Measurements from ENCODE around the gene DLG5. TPM values are rescaled to one million over a fixed set of nuclear protein-coding genes. Genes with fewer than 3 reads are reported as not detected.

The DLG5 gene
- polyA plus RNA-seq, 1 of the 3 experiments (the other 2 are of a cell fraction), result 31.3 TPM

GRCh38 chr10:77873536-77874380, 52.8 kb downstream of the DLG5 start:
- CTCF ChIA-PET, result interaction anchor here (1.0 to 1.5 kb wide), 3 partner anchors 9 to 52 kb away, joined by 3 to 4 read pairs (median 4); partner anchors contain the start of gene DLG5

GRCh38 chr10:77872947-77873535, 53.5 kb downstream of the DLG5 start:
- Histone ChIP-seq H3K9me3 (no peaks in the 10 kb centered on the region), H3K4me1 (ENCODE audit: control insufficient read depth in 1 of 2, insufficient read depth in 2 of 2, low read depth in 1 of 2, low read length in 1 of 2) (peaks cover 45 to 82% of the 10 kb centered on the region in 2 experiments), H3K9ac (no peak overlapping the region), H3K27ac (ENCODE audit: low read depth in 2 of 2, low read length in 1 of 2) (peak overlapping the region; percentile 56 to 98; a peak in 3 of 4 replicates), H3K4me2 (0 out of 2 replicates have a peak overlapping the region, but pooled peaks have one; percentile 51), H3K27me3 (ENCODE audit: insufficient read depth) (no peaks in the 10 kb centered on the region), H3K79me2 (ENCODE audit: insufficient read depth) (peaks cover 73% of the 10 kb centered on the region), H3K36me3 (replicated peaks in 1 of 2; ENCODE audit: control insufficient read depth in 1 of 2, insufficient read depth in 2 of 2, low read length in 1 of 2) (no peaks in the 10 kb centered on the region), H4K20me1 (ENCODE audit: insufficient read depth) (peaks cover 67% of the 10 kb centered on the region), H3K9me2 (no peaks in the 10 kb centered on the region), H3K4me3 (ENCODE audit: low read depth in 2 of 2, low read length in 1 of 2) (no peak overlapping the region), H2AFZ (ENCODE audit: low read depth) (no peak overlapping the region), H3F3A (replicated peaks; ENCODE audit: insufficient read depth) (peaks cover 7% of the 10 kb centered on the region)
- 89% methylated on average over 5 of the region's 7 CpGs for WGBS (ENCODE audit: low lambda C conversion rate)
- TF ChIP-seq MEF2A (IDR thresholded peaks at IDR 0.05; ENCODE audit: borderline replicate concordance, low read depth) (no peak), TEAD4 (IDR thresholded peaks at IDR 0.05; ENCODE audit: borderline replicate concordance, insufficient read depth) (no peak), USF2 (IDR thresholded peaks at IDR 0.05; ENCODE audit: borderline replicate concordance, low read depth, low read length) (no peak), SIN3A (IDR thresholded peaks at IDR 0.05; ENCODE audit: borderline replicate concordance, low read depth, low read length) (no peak), NRF1 (IDR thresholded peaks at IDR 0.05; ENCODE audit: low read depth, low read length) (no peak), YY1 (IDR thresholded peaks at IDR 0.05; ENCODE audit: low read depth) (no peak), ELF1 (IDR thresholded peaks at IDR 0.05) (no peak), CHD2 (IDR thresholded peaks at IDR 0.05; ENCODE audit: low read length, partially characterized antibody) (no peak), FOXJ3 (CRISPR knock-in tag; IDR thresholded peaks at IDR 0.05) (no peak), EP300 (IDR thresholded peaks at IDR 0.05; ENCODE audit: borderline replicate concordance in 1 of 2, low read depth in 1 of 2, low read length in 1 of 2) (no peak), RFX5 (IDR thresholded peaks at IDR 0.05; ENCODE audit: low read length) (no peak), TAF1 (IDR thresholded peaks at IDR 0.05; ENCODE audit: borderline replicate concordance, low read depth, low read length) (no peak)
- TF ChIP-seq, protein P1, sequence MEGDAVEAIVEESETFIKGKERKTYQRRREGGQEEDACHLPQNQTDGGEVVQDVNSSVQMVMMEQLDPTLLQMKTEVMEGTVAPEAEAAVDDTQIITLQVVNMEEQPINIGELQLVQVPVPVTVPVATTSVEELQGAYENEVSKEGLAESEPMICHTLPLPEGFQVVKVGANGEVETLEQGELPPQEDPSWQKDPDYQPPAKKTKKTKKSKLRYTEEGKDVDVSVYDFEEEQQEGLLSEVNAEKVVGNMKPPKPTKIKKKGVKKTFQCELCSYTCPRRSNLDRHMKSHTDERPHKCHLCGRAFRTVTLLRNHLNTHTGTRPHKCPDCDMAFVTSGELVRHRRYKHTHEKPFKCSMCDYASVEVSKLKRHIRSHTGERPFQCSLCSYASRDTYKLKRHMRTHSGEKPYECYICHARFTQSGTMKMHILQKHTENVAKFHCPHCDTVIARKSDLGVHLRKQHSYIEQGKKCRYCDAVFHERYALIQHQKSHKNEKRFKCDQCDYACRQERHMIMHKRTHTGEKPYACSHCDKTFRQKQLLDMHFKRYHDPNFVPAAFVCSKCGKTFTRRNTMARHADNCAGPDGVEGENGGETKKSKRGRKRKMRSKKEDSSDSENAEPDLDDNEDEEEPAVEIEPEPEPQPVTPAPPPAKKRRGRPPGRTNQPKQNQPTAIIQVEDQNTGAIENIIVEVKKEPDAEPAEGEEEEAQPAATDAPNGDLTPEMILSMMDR (IDR thresholded peaks at IDR 0.05), result no peak
- TF ChIP-seq, protein P2, sequence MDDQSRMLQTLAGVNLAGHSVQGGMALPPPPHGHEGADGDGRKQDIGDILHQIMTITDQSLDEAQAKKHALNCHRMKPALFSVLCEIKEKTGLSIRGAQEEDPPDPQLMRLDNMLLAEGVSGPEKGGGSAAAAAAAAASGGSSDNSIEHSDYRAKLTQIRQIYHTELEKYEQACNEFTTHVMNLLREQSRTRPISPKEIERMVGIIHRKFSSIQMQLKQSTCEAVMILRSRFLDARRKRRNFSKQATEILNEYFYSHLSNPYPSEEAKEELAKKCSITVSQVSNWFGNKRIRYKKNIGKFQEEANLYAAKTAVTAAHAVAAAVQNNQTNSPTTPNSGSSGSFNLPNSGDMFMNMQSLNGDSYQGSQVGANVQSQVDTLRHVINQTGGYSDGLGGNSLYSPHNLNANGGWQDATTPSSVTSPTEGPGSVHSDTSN (IDR thresholded peaks at IDR 0.05), result no peak
- POLR2A ChIA-PET, result interaction anchor here (0.6 to 1.0 kb wide), 2 partner anchors 48 to 54 kb away, joined by 4 to 7 read pairs; partner anchors contain the start of gene DLG5
- DNase-seq, result no peak
- CTCF ChIA-PET, result interaction anchor here (1.3 kb wide), 2 partner anchors 9 to 54 kb away, joined by 3 to 4 read pairs; partner anchors contain the start of gene DLG5

More at GRCh38 chr10:77873536-77874380, 52.8 kb downstream of the DLG5 start:
- Histone ChIP-seq H3K4me1 (ENCODE audit: control insufficient read depth in 1 of 2, insufficient read depth in 2 of 2, low read depth in 1 of 2, low read length in 1 of 2) (peaks cover 52 to 82% of the 10 kb centered on the region in 2 experiments), H3F3A (replicated peaks; ENCODE audit: insufficient read depth) (peaks cover 7% of the 10 kb centered on the region), H3K4me2 (peak overlapping the region; percentile 51), H3K9me3 (no peaks in the 10 kb centered on the region), H3K9ac (no peak overlapping the region), H2AFZ (ENCODE audit: low read depth) (no peak overlapping the region), H4K20me1 (ENCODE audit: insufficient read depth) (peaks cover 74% of the 10 kb centered on the region), H3K4me3 (ENCODE audit: low read depth in 2 of 2, low read length in 1 of 2) (no peak overlapping the region), H3K9me2 (no peaks in the 10 kb centered on the region), H3K27ac (ENCODE audit: low read depth in 2 of 2, low read length in 1 of 2) (peak overlapping the region; percentile 56 to 98), H3K36me3 (replicated peaks in 1 of 2; ENCODE audit: control insufficient read depth in 1 of 2, insufficient read depth in 2 of 2, low read length in 1 of 2) (no peaks in the 10 kb centered on the region), H3K79me2 (ENCODE audit: insufficient read depth) (peaks cover 80% of the 10 kb centered on the region), H3K27me3 (ENCODE audit: insufficient read depth) (no peaks in the 10 kb centered on the region)
- DNase-seq, result no peak
- TF ChIP-seq NFIC (IDR thresholded peaks at IDR 0.05; ENCODE audit: borderline replicate concordance) (peak; percentile 47; the same call in 1 of the 2 replicates), FOXJ3 (CRISPR knock-in tag; IDR thresholded peaks at IDR 0.05) (no peak), TAF1 (IDR thresholded peaks at IDR 0.05; ENCODE audit: borderline replicate concordance, low read depth, low read length) (no peak), IRF3 (IDR thresholded peaks at IDR 0.05; ENCODE audit: low read depth, low read length) (no peak), MEF2A (IDR thresholded peaks at IDR 0.05; ENCODE audit: borderline replicate concordance, low read depth) (no peak), FOSL2 (IDR thresholded peaks at IDR 0.05; ENCODE audit: borderline replicate concordance, low read depth) (peak; percentile 33; the same call in 1 of the 2 replicates)
- TF ChIP-seq, protein P3, sequence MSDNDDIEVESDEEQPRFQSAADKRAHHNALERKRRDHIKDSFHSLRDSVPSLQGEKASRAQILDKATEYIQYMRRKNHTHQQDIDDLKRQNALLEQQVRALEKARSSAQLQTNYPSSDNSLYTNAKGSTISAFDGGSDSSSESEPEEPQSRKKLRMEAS (IDR thresholded peaks at IDR 0.05; ENCODE audit: low read depth), result 0 out of 2 replicates have a peak, but pooled peaks have one; percentile 36
- 50% methylated on average over 6 of the region's 15 CpGs for WGBS (ENCODE audit: low lambda C conversion rate)
- POLR2A ChIA-PET, result interaction anchor here (0.6 kb wide), 1 partner anchor 49 kb away, joined by 4 read pairs; no protein-coding TSS in a partner anchor
